GM19025 (cell line): ENCODE measurements around the gene ACADL.
A peak's percentile ranks its signal among the peaks of the same experiment; 100 is the strongest.

ENCODE experiments used
- ATAC-seq: cut with Tn5 transposase; IDR thresholded peaks from one replicate; pipeline ENCODE4 v1.9.1; 2021; ENCODE audit warnings: mild to moderate bottlenecking, low read depth, moderate library complexity; ENCODE audit not compliant: unreplicated experiment

Gene ACADL

DNA sequence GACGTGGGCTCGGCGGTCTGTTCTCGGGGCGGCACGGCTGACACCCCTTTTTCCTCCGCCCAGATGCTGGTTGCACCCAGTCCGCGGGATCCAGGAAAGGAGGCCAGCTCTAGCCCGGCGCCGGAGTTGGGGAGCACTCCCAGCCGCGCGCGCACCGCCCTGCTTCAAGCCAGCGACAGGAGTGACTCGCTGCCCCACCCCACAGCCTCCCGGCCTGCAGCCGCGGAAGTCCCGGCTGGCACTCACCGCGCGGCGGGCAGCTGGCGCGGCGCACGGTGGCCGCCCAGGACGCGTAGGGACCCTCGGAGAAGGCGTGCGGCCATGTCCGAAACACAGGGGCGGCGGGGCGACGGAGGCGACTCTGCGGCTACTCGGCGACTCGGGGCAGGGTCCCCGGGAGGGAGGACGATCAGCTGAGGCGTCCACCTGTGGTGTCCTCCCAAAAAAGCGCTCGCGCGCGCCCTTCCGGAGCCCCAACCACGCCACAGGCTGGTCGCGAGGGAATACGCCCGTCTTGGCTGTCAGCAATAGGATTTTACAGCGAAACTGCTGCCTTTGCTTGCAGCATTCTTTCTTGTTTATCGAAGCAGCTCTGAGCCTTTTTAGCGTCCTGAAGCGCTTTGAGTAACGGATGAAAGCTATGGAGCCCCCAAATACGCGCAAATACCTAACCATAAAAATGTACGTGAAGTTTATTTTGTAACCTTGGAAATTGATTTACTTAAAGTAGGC, at the start of gene ACADL:
ACADL (minus strand) TSS at position 507 of the 732 bp plus-strand sequence; CDS start at position 323, 184 bp downstream.
- peak; percentile 48 for ATAC-seq

DNA sequence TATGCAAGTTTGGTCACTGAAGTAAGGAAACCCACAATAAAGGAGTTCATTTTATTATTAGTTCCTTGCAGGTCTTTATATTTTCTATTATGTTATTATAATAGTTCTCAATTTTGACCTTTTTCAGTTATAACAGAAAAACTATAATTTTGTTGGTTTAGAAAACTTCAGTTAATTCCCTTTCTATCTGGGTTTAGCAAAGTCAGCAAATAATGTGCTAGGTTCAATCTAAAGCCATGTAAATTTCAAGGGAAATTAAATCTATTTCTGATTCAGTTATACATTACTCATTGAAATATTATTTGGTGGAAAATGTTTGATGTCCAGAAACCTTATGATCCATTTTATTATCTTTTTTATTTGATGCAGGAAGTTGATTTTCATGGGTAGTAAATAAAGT, 46.1 kb upstream of the ACADL start:
- no peak for ATAC-seq

DNA sequence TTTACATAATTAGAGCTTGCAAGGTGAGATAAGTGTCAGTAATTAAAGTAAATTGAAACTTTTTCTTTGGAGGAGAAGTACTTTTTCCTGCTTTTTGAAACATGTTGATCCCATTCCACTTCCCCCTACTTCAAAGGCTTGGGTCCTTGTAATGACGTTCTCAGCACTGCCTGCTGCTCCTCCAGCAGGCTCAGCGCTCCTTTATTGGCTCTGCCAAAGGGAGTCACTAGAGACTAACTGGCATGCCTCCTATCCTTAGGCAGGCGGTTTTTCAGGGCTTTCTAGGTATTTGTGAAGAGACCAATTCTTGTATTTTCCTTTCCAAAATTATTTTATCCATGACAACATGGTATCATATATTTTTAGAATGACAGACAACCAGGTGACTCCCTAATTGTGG, 43.9 kb upstream of the ACADL start:
- no peak for ATAC-seq

DNA sequence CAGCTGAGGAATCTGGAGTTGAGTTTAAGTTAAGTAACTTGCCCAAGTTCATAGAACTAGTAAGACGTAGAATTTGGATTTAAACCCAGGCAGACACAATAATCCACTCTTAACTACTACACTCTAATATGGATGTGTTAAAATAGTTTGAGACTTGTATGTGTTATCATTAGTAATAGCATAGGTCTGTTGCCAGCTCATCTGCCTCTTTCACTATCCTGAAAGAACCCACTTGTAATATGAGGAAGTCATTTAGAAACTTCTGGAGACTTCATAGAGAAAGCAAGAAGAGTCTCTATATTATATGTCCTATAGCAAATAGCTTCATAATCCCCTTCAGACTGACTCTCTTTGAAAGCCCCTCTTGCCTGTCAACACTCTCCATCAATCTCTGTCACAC, 43.0 kb upstream of the ACADL start:
- ATAC-seq: no peak

DNA sequence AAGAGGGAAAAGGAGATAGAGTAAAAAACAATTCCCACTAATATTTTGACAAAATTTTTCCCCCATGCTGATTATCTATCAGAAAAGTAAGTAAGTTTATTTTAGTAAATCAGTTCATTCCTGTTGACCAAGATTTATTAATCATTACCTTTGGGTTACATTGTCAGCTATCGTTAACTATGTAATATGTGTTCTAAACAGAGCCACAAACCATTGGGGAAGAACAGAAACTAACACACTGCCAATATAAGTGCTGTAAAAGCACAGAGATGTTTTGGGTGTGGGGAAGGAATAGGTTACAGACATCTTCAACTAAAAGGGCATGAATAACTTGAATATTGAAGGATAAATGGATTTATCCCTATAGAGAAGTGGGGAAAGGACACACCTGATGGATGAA, 42.5 kb upstream of the ACADL start:
- ATAC-seq: no peak

DNA sequence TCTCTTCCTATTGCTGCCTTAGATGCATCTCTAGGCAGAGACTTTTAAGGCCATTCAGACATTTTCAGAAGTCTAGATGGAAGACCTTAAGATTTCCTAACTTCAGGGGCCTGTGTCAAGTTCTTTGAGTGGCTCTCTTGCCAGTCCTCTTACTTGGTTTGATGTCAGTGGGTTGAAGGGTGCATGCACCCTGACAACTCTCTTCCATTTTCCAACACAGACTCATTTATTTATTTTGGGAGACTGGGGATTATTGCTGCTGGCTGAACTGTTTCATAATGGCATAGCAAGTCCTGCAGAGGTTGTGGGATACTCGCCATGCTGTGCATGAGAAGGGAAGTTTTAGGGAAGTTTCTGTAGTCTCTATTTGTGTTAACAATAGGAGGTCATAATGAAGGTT, 39.0 kb upstream of the ACADL start:
- ATAC-seq: no peak

DNA sequence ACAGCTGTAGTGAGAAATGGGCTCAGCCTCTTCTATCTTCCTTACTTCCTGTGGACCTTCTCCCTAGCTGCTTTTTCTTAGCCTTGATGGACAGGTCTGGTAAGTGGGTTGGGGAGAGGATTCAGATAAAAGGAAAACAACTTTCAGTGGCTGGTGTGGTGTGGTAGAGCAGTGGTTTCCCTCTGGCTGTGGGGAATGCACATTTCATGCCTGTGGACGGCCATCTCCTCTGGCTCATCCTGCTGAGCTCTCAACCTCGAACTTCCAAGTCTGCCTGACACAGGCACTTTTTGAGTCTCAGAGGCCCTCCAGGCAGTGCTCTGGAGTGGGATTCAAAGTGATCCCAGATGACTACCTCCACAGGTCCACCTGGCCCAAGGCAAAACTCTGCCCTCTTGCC, 38.6 kb upstream of the ACADL start:
- no peak for ATAC-seq

DNA sequence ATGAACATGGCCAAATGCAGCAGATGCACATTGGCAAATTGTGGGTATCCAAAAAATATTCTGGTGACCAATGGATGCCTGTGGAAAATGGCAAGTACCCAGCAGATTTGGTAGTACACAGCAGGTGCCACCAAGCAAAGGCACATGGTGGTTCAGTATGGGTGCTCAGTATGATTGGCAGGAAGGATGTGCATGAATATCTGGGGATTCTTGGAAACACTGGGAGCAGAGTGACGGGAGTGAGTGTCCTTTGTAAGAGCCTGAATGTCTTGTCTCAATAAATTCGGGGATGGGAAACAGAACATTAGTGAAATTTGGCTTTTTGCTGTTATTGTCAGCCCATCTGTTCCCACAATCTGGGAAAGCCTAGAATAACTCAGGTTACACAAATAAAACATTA, 36.8 kb upstream of the ACADL start:
- ATAC-seq: no peak

DNA sequence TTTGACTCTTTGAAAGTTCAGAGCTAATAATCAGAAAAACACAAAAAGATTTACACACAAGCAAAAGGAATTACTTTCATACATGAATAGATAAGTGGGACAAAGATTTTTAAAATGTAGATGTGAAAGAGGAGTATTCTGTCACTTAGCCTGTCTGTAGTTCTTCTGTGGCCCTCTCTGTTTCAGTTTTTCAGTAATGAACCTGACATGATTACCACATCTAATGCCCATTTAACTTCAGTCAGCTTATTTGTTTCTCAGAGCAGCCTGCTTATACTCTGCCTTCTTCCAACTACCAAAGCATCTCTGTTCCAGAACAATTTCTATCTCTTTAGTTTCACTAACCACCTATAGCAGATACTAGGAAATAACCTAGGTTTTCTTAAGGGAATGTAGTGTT, 34.4 kb upstream of the ACADL start:
- ATAC-seq: no peak

DNA sequence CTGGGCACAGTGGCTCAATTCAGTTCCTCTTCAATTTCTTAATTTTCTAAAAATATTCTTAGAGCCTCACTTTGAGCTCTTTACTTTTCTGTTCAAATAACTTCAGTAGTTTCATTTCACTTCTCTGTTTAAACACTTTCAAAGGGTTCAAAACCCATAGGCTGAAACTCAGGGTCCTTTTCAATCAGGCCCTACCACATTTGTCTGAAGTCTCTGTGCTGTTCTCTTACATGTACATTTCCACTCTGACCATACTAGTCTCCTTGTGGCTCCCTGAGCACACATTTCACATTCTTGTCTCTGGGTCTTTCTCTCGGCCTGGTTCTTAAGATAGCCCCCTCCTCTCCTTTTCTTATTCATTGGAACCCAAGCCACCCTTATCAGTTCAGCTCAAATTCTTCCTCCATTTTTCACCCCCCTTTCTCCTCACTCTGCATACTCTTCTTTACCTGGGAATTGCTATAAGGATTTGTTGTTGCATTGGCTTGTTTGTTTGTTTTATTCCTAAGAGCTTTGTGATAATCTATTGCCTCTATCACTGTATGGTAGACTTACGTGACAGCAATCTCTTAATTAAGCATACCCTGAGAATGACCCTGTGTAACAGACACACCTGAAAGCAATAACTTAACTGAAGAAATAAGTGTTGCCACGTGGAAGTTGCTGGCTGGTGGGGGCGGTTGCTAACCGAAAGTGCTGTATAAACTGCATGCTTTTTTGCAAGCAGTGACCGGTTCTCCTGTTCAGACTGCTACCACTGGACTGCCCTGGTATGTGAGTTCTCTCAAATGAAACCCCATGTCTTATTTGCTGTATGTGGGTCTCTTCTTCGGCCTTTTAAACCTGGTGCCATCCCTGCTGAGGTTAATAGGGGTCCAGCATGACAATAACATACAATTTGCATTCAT, 27.7 kb upstream of the ACADL start:
- no peak for ATAC-seq

DNA sequence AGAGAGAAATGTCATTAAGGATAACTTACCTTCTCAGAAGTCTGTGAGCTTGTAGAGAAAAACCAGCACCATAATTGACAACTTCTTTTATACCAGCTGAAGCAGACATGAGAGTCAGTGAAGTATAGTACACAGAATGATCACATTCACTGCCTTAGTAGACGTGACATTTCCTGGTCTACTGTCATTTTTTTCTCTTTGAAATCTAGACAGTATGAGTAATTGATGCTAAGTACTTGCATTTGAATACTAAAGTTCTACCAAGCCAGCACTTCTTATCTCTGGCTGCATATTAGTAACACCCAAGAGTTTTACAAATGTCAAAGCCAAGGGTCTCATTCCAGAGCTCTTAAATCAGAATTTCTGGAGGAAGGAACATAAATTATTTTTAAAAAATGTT, 25.4 kb upstream of the ACADL start:
- no peak for ATAC-seq

DNA sequence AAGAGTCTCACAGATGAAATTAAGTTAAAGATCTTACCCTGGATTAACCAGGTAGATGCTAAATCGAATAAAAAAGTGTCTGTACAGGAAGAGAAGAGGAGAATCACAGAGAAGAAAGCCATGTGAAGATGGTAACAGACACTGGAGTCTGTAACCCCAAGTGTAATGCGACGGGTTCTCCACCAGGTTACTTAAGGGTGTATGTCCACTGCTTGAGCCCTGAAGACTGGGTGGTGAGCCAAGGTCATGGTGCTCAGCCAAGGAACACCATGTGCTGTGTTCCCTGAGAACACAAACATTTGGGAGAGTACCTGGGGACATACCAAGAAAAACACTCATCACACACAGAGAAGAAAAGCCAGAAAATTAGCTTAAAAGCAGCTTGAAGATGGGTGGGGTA, 8.2 kb upstream of the ACADL start:
- no peak for ATAC-seq

DNA sequence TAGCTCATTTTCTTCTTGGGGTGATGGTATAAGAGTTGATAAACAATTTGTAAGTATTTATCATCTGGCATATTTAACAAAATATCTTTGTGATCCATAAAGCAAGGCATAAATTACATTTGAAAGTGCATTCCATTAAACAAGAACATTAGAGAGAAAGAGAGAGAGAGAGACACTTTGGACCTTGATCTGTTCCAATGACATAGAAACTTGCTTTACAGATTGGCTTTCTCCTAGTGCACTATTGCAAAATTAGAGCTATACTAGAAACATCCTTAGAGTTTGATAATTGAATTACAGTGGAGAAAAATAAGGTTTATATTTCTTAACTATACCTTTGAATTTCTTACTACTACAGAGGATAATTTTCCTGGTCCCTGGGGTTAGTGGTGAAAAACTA, 5.7 kb upstream of the ACADL start:
- ATAC-seq: no peak

DNA sequence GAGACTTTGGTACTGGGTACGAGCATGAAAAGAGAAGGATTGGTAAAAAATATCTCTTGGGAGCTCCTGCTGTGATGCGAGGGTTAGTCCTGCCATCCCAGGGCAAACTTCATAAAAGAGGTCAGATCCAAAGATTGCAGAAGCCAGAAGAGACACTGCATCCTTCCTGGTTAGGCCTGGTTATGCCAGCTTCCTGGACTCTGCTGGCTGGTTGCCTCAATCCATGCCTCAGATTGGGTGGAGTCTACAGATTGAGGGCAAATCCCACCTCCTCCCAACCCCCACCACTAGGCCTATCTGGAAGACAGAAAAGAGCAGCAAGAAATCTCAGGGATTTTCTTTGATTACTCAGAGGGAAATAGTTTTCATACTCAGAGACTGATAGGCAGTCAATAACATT, 5.3 kb upstream of the ACADL start:
- ATAC-seq: no peak

DNA sequence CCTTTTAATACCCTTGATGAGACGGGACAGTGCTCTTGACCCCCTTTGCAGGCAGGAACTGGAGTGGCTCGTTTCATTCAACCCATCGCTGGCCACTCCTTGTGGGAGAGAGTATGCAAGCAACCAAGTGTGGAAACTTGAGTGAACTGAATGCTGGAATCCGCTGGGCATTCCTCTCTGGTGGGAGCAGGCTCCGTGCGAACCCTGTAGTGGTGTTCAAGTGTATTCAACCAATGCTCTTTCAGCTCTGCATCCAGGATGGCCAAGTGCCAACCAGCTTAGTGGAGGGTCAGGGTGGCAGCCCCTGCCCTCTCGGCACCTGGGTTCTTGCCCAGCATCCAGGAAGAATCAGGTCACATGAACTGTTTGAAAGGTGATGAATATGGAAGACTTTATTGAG, 3.3 kb upstream of the ACADL start:
- ATAC-seq: no peak

DNA sequence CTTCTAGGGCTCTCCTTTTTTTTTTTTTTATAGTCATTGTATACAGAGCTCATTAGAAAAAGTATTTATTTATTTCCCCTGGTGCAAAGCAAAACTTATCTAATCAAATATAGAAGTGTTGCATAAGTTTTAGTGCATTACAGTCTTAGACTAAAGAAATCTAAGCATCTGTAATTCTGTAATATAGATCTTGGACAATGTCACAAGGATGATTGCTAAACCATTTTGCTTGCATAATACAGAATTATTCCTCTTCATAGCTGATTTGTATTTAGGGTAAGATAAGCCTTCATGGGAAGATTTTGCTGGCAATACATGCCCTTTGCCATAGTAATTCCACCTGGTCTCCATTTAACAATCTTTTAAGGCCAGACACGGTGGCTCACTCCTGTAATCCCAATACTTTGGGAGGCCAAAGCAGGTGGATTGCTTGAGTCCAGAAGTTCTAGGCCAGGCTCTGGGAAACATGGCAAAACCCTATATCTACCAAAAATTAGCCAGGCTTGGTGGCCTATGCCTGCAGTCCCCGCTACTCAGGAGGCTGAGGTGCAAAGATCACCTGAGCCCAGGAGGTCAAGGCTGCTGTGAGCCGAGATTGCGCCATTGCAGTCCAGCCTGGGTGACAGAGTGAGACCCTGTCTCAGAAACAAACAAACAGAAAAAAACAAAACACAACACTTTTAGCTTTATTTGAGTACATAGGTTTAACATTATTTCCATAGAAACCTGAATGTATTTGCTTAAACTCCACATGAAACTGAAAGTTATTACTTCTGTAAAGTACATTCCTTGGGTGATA, 2.2 kb upstream of the ACADL start:
- ATAC-seq: no peak

DNA sequence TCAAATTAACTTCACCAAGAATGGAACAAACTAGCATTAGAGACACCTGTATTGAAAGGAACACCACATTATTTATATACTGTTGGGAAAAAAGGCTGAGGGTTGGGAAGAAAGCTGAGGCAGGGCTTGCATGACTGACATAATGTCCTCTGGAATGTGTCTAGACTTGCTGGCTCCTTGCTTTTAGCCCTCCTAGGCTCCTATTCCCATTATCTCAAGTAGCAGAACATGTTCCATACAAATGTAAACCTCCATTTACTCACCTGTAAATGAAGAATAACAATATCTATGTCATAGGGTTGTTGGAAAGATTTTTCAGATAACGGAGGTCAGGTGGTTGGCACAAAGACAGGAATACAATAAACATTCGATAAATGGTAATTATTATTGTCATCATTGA, 976 bp upstream of the ACADL start:
- no peak for ATAC-seq

DNA sequence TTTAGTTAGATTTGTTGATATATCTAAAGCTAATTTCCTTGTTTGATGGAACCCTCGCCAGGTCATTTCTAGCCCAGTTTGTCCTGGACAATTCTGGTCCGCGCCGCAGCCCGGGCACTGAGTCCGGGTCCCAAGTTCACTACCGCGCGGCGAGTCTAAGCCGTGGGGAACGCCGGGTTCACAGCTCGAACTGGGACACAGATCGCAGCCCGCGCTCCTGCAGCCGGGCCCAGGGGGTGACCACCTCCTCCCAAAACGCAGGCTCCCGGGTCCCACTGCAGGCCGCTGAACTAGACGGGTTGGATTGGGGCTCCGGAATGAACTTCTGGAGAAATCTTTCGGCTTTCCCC, 681 bp downstream of the ACADL start:
- ATAC-seq: no peak

DNA sequence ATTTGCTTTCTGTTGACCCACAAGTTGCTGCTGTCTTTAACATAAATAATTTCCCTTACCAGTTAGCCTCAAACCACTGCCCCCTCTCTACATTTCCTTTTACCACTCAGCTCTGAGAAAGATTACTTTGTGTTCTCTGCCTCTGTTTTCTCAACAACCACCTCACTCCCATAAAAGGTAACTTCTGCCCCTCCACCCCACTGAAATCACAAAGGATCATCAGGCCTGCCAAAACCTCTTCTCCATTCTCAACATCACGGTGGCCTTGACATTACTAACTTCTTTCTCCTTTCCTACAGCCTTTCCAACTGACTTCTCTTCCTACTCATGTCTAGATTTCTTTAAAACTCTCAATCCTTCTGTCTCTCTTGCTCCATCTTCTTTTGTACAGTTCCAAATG, 10.1 kb downstream of the ACADL start:
- ATAC-seq: no peak

DNA sequence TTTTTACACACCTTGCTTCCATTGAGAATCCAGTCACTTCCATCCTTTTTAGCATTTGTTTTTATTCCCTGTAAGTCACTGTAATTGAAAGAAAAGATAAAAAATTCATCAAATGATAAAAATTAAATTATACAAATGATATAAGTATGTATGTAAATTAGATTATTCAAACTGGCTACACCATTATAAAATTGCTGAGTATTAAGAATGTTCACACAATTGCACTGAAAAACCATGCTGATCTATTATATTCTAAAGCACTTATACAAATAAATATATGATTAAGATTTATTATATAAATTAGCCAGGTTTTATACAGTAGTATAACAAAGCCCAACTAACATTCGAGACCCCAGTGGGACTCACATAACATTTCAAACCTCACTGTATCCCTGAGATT, 15.1 kb downstream of the ACADL start:
- ATAC-seq: no peak

DNA sequence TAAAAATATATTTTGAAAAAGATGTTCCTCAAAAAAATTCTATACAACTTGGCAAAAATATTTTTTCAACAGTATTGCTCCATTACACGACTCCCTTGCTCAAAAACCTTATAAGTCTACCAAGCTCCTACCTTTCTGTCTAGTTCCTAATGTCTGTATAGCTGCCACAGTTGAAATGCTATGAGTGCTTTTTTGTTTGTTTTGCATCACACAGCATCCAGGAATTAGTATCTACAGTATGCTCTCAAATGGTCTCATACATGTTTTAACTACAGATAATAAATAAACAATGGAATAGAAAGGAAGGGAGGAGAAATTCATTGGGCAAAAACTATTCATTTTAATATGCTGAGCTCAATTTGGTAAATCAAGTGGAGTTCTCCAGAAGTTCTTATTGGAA, 17.3 kb downstream of the ACADL start:
- ATAC-seq: no peak
